H9 (cell line): ENCODE measurements around the gene SYT17. TPM values are rescaled to one million over a fixed set of nuclear protein-coding genes. Genes with fewer than 3 reads are reported as not detected.

Experiments
- DNase-seq: peaks from one replicate; pipeline ENCODE4 v3.0.0-alpha.2; 2017
- H2AFZ ChIP-seq: one replicate; pipeline ENCODE4 v1.6.1; 2013; ENCODE audit warnings: mild to moderate bottlenecking, low read length, control low read depth, moderate library complexity
- H2AK5ac ChIP-seq: 2 replicates; pipeline ENCODE4 v1.6.1; 2013; ENCODE audit warnings: low read length, control low read depth, mixed read lengths; ENCODE audit not compliant: insufficient read length
- H2BK120ac ChIP-seq: one replicate; pipeline ENCODE4 v1.6.1; 2013; ENCODE audit warnings: low read depth, mild to moderate bottlenecking, low read length, control low read depth, inconsistent platforms; ENCODE audit not compliant: poor library complexity, severe bottlenecking
- H2BK12ac ChIP-seq: 2 replicates; pipeline ENCODE4 v1.6.1; 2013; ENCODE audit warnings: low read length, control low read depth, mixed read lengths, low read depth; ENCODE audit not compliant: insufficient read length
- H2BK15ac ChIP-seq: 2 replicates; pipeline ENCODE4 v1.6.1; 2013; ENCODE audit warnings: low read depth, low read length, control low read depth
- H2BK20ac ChIP-seq: one replicate; pipeline ENCODE4 v1.6.1; 2013; ENCODE audit warnings: low read depth, mild to moderate bottlenecking, low read length, control low read depth, inconsistent platforms; ENCODE audit not compliant: poor library complexity, severe bottlenecking
- H2BK5ac ChIP-seq: 2 replicates; pipeline ENCODE4 v1.6.1; 2013; ENCODE audit warnings: low read length, control low read depth, mixed read lengths; ENCODE audit not compliant: insufficient read length
- H3K14ac ChIP-seq: 2 replicates; pipeline ENCODE4 v1.6.1; 2013; ENCODE audit warnings: low read length, control low read depth; ENCODE audit not compliant: insufficient read depth
- H3K18ac ChIP-seq: 2 replicates; pipeline ENCODE4 v1.6.1; 2013; ENCODE audit warnings: low read depth, mild to moderate bottlenecking, mixed read lengths, low read length, control low read depth; ENCODE audit not compliant: insufficient read length
- H3K23ac ChIP-seq: 2 replicates; pipeline ENCODE4 v1.6.1; 2013; ENCODE audit warnings: low read length, control low read depth, mixed read lengths, low read depth; ENCODE audit not compliant: insufficient read length
- H3K23me2 ChIP-seq: 2 replicates; pipeline ENCODE4 v1.6.1; 2013; ENCODE audit warnings: low read depth, mild to moderate bottlenecking, mixed read lengths, low read length, control low read depth; ENCODE audit not compliant: insufficient read length, poor library complexity, severe bottlenecking
- H3K27ac ChIP-seq: 2 replicates; pipeline ENCODE4 v1.5.1; 2013; ENCODE audit warnings: low read length, control low read depth, mixed read lengths, low read depth; ENCODE audit not compliant: insufficient read length
- H3K27me3 ChIP-seq: 2 replicates; pipeline ENCODE4 v1.6.1; 2013; ENCODE audit warnings: low read length, control low read depth, inconsistent platforms; ENCODE audit not compliant: insufficient read depth
- H3K4ac ChIP-seq: 2 replicates; pipeline ENCODE4 v1.6.1; 2013; ENCODE audit warnings: low read depth, mild to moderate bottlenecking, control low read depth, inconsistent platforms, low read length, moderate library complexity
- H3K4me1 ChIP-seq: 2 replicates; pipeline ENCODE4 v1.6.1; 2013; ENCODE audit warnings: low read length, control low read depth, inconsistent platforms; ENCODE audit not compliant: insufficient read depth
- H3K4me2 ChIP-seq: 2 replicates; pipeline ENCODE4 v1.6.1; 2013; ENCODE audit warnings: low read length, control low read depth, mixed read lengths; ENCODE audit not compliant: insufficient read length, insufficient read depth
- H3K56ac ChIP-seq: 2 replicates; pipeline ENCODE4 v1.6.1; 2013; ENCODE audit warnings: low read depth, mild to moderate bottlenecking, mixed read lengths, low read length, control low read depth; ENCODE audit not compliant: insufficient read length
- H3K79me1 ChIP-seq: 2 replicates; pipeline ENCODE4 v1.6.1; 2013; ENCODE audit warnings: low read depth, mild to moderate bottlenecking, moderate library complexity, low read length, control low read depth, inconsistent platforms; ENCODE audit not compliant: insufficient read depth, poor library complexity, severe bottlenecking
- H3K79me2 ChIP-seq: 2 replicates; pipeline ENCODE4 v1.6.1; 2013; ENCODE audit warnings: low read length, control low read depth, inconsistent platforms; ENCODE audit not compliant: insufficient read depth
- H3K9ac ChIP-seq: 2 replicates; pipeline ENCODE4 v1.6.1; 2013; ENCODE audit warnings: low read length, control low read depth, mixed read lengths; ENCODE audit not compliant: insufficient read length; ENCODE audit errors: extremely low read depth
- H3K9me3 ChIP-seq: one replicate; pipeline ENCODE4 v1.6.1; 2013; ENCODE audit warnings: low read depth, low read length, inconsistent platforms; ENCODE audit not compliant: control insufficient read depth
- H3T11ph ChIP-seq: one replicate; pipeline ENCODE4 v1.6.1; 2013; ENCODE audit warnings: mild to moderate bottlenecking, low read length, control low read depth, inconsistent platforms
- H4K20me1 ChIP-seq: one replicate; pipeline ENCODE4 v1.6.1; 2013; ENCODE audit not compliant: control insufficient read depth, insufficient read length, insufficient read depth
- H4K5ac ChIP-seq: 2 replicates; pipeline ENCODE4 v1.6.1; 2013; ENCODE audit warnings: low read depth, mild to moderate bottlenecking, mixed read lengths, low read length, control low read depth; ENCODE audit not compliant: insufficient read length
- H4K8ac ChIP-seq: replicated peaks from 2 replicates; pipeline ENCODE4 v1.6.1; 2013; ENCODE audit warnings: low read length, control low read depth, mixed read lengths, low read depth; ENCODE audit not compliant: insufficient read length
- H4K91ac ChIP-seq: 2 replicates; pipeline ENCODE4 v1.6.1; 2013; ENCODE audit warnings: low read depth, mild to moderate bottlenecking, moderate library complexity, mixed read lengths, low read length, control low read depth; ENCODE audit not compliant: insufficient read length
- H3K27ac Mint-ChIP-seq, 3 experiments: 2 replicates in 2 of 3; 3 replicates in 1 of 3; pipeline ENCODE4 v1.8.0; 2020 to 2021; ENCODE audit warnings: mixed read lengths in 3 of 3, mild to moderate bottlenecking in 1 of 3, moderate library complexity in 1 of 3
- H3K27me3 Mint-ChIP-seq: 2 replicates; pipeline ENCODE4 v1.8.0; 2021; ENCODE audit warnings: low read depth, mild to moderate bottlenecking, moderate library complexity, mixed read lengths
- H3K36me3 Mint-ChIP-seq, 3 experiments: 2 replicates in 2 of 3; 3 replicates in 1 of 3; pipeline ENCODE4 v1.8.0; 2020 to 2021; ENCODE audit warnings: low read depth in 3 of 3, mixed read lengths in 3 of 3; ENCODE audit not compliant: insufficient read depth in 1 of 3
- H3K4me1 Mint-ChIP-seq, 2 experiments: 2 replicates each; pipeline ENCODE4 v1.8.0; 2020; ENCODE audit warnings: mixed read lengths in 2 of 2
- H3K4me3 Mint-ChIP-seq, 2 experiments: 2 replicates in 1 of 2; 3 replicates in 1 of 2; pipeline ENCODE4 v1.8.0; 2020 to 2021; ENCODE audit warnings: mild to moderate bottlenecking in 2 of 2, mixed read lengths in 2 of 2, moderate library complexity in 1 of 2
- H3K9me3 Mint-ChIP-seq, 2 experiments: 2 replicates in 1 of 2; 3 replicates in 1 of 2; pipeline ENCODE4 v1.8.0; 2020; ENCODE audit warnings: mild to moderate bottlenecking in 2 of 2, mixed read lengths in 2 of 2, moderate library complexity in 1 of 2
- CTCF ChIP-seq: fragments of 200-600 bp; sonication (generic); conservative IDR thresholded peaks from 3 replicates; pipeline ENCODE4 v1.8.0; 2021; ENCODE audit warnings: antibody characterized with exemption, mild to moderate bottlenecking
- WGBS: extraction: QIAGEN DNeasy Blood & Tissue Kit; methylation state at CpG from one replicate; pipeline ENCODE4 v1.1.7; 2013; ENCODE audit warnings: missing lambda C conversion rate, low lambda C conversion rate, mixed read lengths; ENCODE audit not compliant: insufficient read length; ENCODE audit errors: extremely low coverage; 5-methylcytosine and 5-hydroxymethylcytosine counted together
- total RNA-seq: library from RNA; stranded (reverse); gene quantifications from 2 replicates; pipeline ENCODE4 v1.2.1, GENCODE V29; 2021

The SYT17 gene
- total RNA-seq, 1 experiment from 2014 or later, result 3.0 TPM

GRCh38 chr16:19228052-19228451 lies 60.0 kb downstream of the SYT17 start:
- Histone ChIP-seq H4K8ac (no peak overlapping the region), H3K56ac (no peak overlapping the region), H3K9me3 (peaks cover 6% of the 10 kb centered on the region), H3K23me2 (no peaks in the 10 kb centered on the region), H3K4me2 (no peak overlapping the region), H4K20me1 (no peaks in the 10 kb centered on the region), H4K91ac (no peak overlapping the region), H3K14ac (no peak overlapping the region), H3K4ac (no peak overlapping the region), H3T11ph (no peak overlapping the region), H2BK20ac (no peak overlapping the region), H4K5ac (no peak overlapping the region), H2AFZ (no peak overlapping the region), H2BK15ac (no peak overlapping the region), H3K79me2 (no peaks in the 10 kb centered on the region), H3K4me1 (peaks cover 5% of the 10 kb centered on the region; the same call in 1 of the 2 replicates), H3K27ac (no peak overlapping the region), H3K18ac (no peak overlapping the region), H3K27me3 (no peaks in the 10 kb centered on the region), H2BK5ac (no peak overlapping the region), H3K79me1 (no peaks in the 10 kb centered on the region), H3K23ac (no peak overlapping the region), H2BK12ac (no peak overlapping the region), H3K9ac (no peak overlapping the region), H2BK120ac (no peak overlapping the region), H2AK5ac (no peak overlapping the region)
- no peak overlapping the region for H3K27ac Mint-ChIP-seq
- peaks cover 0 to 3% of the 10 kb centered on the region in 2 experiments; a peak in 1 of 5 replicates for H3K9me3 Mint-ChIP-seq
- no CpG with 5 or more reads among the region's 4 CpGs for WGBS
- no peak overlapping the region for H3K4me3 Mint-ChIP-seq
- H3K4me1 Mint-ChIP-seq, result peaks cover 22% of the 10 kb centered on the region in 2 experiments
- peaks cover 13 to 16% (median 15%) of the 10 kb centered on the region in 3 experiments; a peak in 6 of 7 replicates for H3K36me3 Mint-ChIP-seq
- TF ChIP-seq CTCF, result no peak
- DNase-seq, result no peak
- H3K27me3 Mint-ChIP-seq, result no peaks in the 10 kb centered on the region
